Tibial nerve (tissue), 4 donors: ENCODE results near the gene KAT6B. TPM values are rescaled to one million over a fixed set of nuclear protein-coding genes. Genes with fewer than 3 reads are reported as not detected.
A peak's percentile ranks its signal among the peaks of the same experiment; 100 is the strongest.

Experiments
- DNase-seq, 2 donors: peaks; one replicate each; pipeline ENCODE4 v3.0.0-alpha.2; 2019; ENCODE audit warnings: low spot score in 2 of 2
- H3K27ac ChIP-seq, 4 donors: fragments of 200-600 bp; sonication (generic) in 3 of 4; one replicate each; pipeline ENCODE4 v1.5.1; 2017 to 2019; ENCODE audit warnings: mild to moderate bottlenecking in 1 of 4
- H3K27me3 ChIP-seq, 2 donors: fragments of 200-600 bp; sonication (generic) in 1 of 2; one replicate each; pipeline versions ENCODE4 v1.5.1 to v1.6.0; 2017 to 2019
- H3K36me3 ChIP-seq, 3 donors: fragments of 200-600 bp; sonication (generic); one replicate each; pipeline ENCODE4 v1.5.1; 2018 to 2019
- H3K4me1 ChIP-seq, 4 donors: fragments of 200-600 bp; sonication (generic) in 3 of 4; one replicate each; pipeline ENCODE4 v1.5.1; 2017 to 2019
- H3K4me3 ChIP-seq, 4 donors: fragments of 200-600 bp; sonication (generic) in 3 of 4; one replicate each; pipeline ENCODE4 v1.5.1; 2017 to 2019; ENCODE audit warnings: mild to moderate bottlenecking in 1 of 4, moderate library complexity in 1 of 4
- H3K9me3 ChIP-seq, 4 donors: fragments of 200-600 bp; sonication (generic) in 3 of 4; one replicate each; pipeline ENCODE4 v1.5.1; 2017 to 2019
- CTCF ChIP-seq, 5 experiments: fragments of 200-600 bp in 3 of 5; fragments of 450-650 bp in 2 of 5; sonication (generic) in 3 of 5; IDR thresholded peaks; one replicate each; pipeline ENCODE4 v1.5.1; 2016 to 2019; ENCODE audit warnings: antibody characterized with exemption in 5 of 5, mild to moderate bottlenecking in 3 of 5, moderate library complexity in 2 of 5
- EP300 ChIP-seq, 2 donors: sonication (generic); formaldehyde crosslinking; IDR thresholded peaks; one replicate each; pipeline ENCODE4 v1.6.1; 2017; ENCODE audit warnings: antibody characterized with exemption in 2 of 2, mild to moderate bottlenecking in 1 of 2
- POLR2A ChIP-seq, 2 donors: fragments of 450-650 bp; IDR thresholded peaks; one replicate each; pipeline ENCODE4 v1.6.1; 2017; ENCODE audit warnings: antibody characterized with exemption in 2 of 2, mild to moderate bottlenecking in 2 of 2, moderate library complexity in 2 of 2
- WGBS, 2 donors: methylation state at CpG; one replicate each; pipeline ENCODE4 v1.1.5; 2018; 5-methylcytosine and 5-hydroxymethylcytosine counted together
- total RNA-seq, 4 donors: library from RNA; depleted of rRNA; stranded (reverse); fragments of >200 nt; gene quantifications; one replicate each; pipeline ENCODE4 v1.1.0, GENCODE V29; 2016

The KAT6B gene
- total RNA-seq, 4 donors from 2014 or later: 42.3 to 59.7 (median 45.6) TPM

- Histone ChIP-seq H3K27ac (peak overlapping the region in 1 of 4 donors; percentile 63), H3K27me3 (no peaks in the 10 kb centered on the region), H3K4me3 (no peak overlapping the region), H3K9me3 (no peaks in the 10 kb centered on the region), H3K36me3 (no peaks in the 10 kb centered on the region), H3K4me1 (peaks cover 0 to 45% (median 0%) of the 10 kb centered on the region in 4 donors)
- WGBS, 2 donors: 28 to 37% methylated on average over 2 of the region's 2 CpGs
- TF ChIP-seq POLR2A (IDR thresholded peaks at IDR 0.05) (no peak), CTCF (IDR thresholded peaks at IDR 0.05) (no peak), EP300 (IDR thresholded peaks at IDR 0.05) (no peak)
- DNase-seq: no peak
Observed at GRCh38 chr10:74953214-74953613, 126.8 kb downstream of the KAT6B start.

- no peaks in the 10 kb centered on the region for H3K9me3 ChIP-seq
- H3K4me1 ChIP-seq: peaks cover 0 to 27% (median 0%) of the 10 kb centered on the region in 4 donors
- H3K27me3 ChIP-seq: no peaks in the 10 kb centered on the region
- no peak for DNase-seq
- H3K36me3 ChIP-seq: no peaks in the 10 kb centered on the region
- H3K4me3 ChIP-seq: no peak overlapping the region
- no peak overlapping the region for H3K27ac ChIP-seq
- TF ChIP-seq EP300 (IDR thresholded peaks at IDR 0.05) (no peak), POLR2A (IDR thresholded peaks at IDR 0.05) (no peak), CTCF (IDR thresholded peaks at IDR 0.05) (no peak)
- WGBS, 2 donors: 91 to 93% methylated on average over 5 of the region's 5 CpGs
Observed at GRCh38 chr10:74955796-74956195, 129.4 kb downstream of the KAT6B start.

DNA sequence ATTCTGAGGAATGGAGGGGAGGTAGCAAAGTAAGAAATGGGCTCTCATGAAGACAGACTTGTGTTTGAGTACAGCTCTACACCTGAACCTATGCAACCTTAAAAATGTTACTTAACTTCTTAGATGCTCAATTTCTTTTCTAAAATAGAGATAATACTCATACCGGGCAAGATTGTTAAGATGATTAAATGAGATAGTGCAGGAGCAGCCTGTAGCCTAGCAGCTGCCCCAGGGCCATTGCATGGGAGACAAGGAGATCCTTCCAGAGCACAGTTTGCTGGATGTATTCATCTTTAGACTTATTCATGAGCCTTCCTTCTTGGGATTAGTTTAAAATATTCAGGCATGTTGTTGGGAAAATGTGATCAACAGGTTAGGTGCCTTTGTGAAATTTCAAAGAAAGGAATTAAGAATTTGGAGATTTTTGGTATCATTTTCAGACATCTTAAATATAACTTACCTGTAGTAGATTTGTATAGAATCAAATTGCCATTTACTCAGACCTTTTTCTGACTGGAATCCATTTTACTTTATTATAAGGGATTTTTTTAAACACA is 130.2 kb downstream of the KAT6B start:
- Histone ChIP-seq H3K4me1 (peaks cover 0 to 27% (median 0%) of the 10 kb centered on the region in 4 donors), H3K9me3 (no peaks in the 10 kb centered on the region), H3K27ac (no peak overlapping the region), H3K4me3 (no peak overlapping the region), H3K27me3 (no peaks in the 10 kb centered on the region), H3K36me3 (no peaks in the 10 kb centered on the region)
- WGBS, 2 donors: 93 to 96% methylated on average over 1 of the region's 1 CpG
- TF ChIP-seq CTCF (IDR thresholded peaks at IDR 0.05) (no peak), POLR2A (IDR thresholded peaks at IDR 0.05) (no peak), EP300 (IDR thresholded peaks at IDR 0.05) (no peak)
- no peak for DNase-seq

- H3K4me1 ChIP-seq: peaks cover 0 to 27% (median 0%) of the 10 kb centered on the region in 4 donors
- TF ChIP-seq CTCF (IDR thresholded peaks at IDR 0.05): no peak
- no peak for TF ChIP-seq EP300 (IDR thresholded peaks at IDR 0.05)
- TF ChIP-seq POLR2A (IDR thresholded peaks at IDR 0.05): no peak
- DNase-seq: no peak
- H3K27ac ChIP-seq: no peak overlapping the region
- H3K36me3 ChIP-seq: no peaks in the 10 kb centered on the region
- 35% methylated on average over 9 of the region's 9 CpGs for WGBS, 2 donors
- H3K27me3 ChIP-seq: no peaks in the 10 kb centered on the region
- H3K9me3 ChIP-seq: no peaks in the 10 kb centered on the region
- H3K4me3 ChIP-seq: no peak overlapping the region
Observed at GRCh38 chr10:74957285-74957961, 131.0 kb downstream of the KAT6B start.

- TF ChIP-seq CTCF (IDR thresholded peaks at IDR 0.05): no peak
- no peak for TF ChIP-seq POLR2A (IDR thresholded peaks at IDR 0.05)
- TF ChIP-seq EP300 (IDR thresholded peaks at IDR 0.05): no peak
- H3K9me3 ChIP-seq: no peaks in the 10 kb centered on the region
- no peak overlapping the region for H3K4me3 ChIP-seq
- peaks cover 0 to 21% (median 0%) of the 10 kb centered on the region in 4 donors for H3K4me1 ChIP-seq
- H3K36me3 ChIP-seq: no peaks in the 10 kb centered on the region
- DNase-seq: no peak
- no peak overlapping the region for H3K27ac ChIP-seq
- H3K27me3 ChIP-seq: no peaks in the 10 kb centered on the region
- WGBS, 2 donors: 91 to 96% methylated on average over 3 of the region's 3 CpGs
Observed at GRCh38 chr10:74958316-74958715, 131.9 kb downstream of the KAT6B start.
